Ascending aorta (tissue), 2 donors: ENCODE data around the gene PSAPL1. TPM values are rescaled to one million over a fixed set of nuclear protein-coding genes. Genes with fewer than 3 reads are reported as not detected.

Experiments
- DNase-seq, 2 donors: peaks; one replicate each; pipeline ENCODE4 v3.0.0-alpha.2; 2019; ENCODE audit warnings: low spot score in 2 of 2
- H3K27ac ChIP-seq, 2 donors: fragments of 200-600 bp; sonication (generic); one replicate each; pipeline ENCODE4 v1.5.1; 2016 to 2017; ENCODE audit warnings: mild to moderate bottlenecking in 1 of 2
- H3K27me3 ChIP-seq: fragments of 200-600 bp; sonication (generic); one replicate; pipeline ENCODE4 v1.5.1; 2017
- H3K36me3 ChIP-seq, 2 donors: fragments of 200-600 bp; sonication (generic); one replicate each; pipeline ENCODE4 v1.5.1; 2016
- H3K4me1 ChIP-seq, 2 donors: fragments of 200-600 bp; sonication (generic); one replicate each; pipeline ENCODE4 v1.5.1; 2016 to 2017; ENCODE audit warnings: mild to moderate bottlenecking in 1 of 2
- H3K4me3 ChIP-seq, 2 donors: fragments of 200-600 bp; sonication (generic); one replicate each; pipeline ENCODE4 v1.5.1; 2016 to 2017; ENCODE audit warnings: mild to moderate bottlenecking in 1 of 2
- H3K9me3 ChIP-seq, 2 donors: fragments of 200-600 bp; sonication (generic); one replicate each; pipeline ENCODE4 v1.5.1; 2016
- intact Hi-C: fragments of 100-400 bp; cut with DNase I; formaldehyde crosslinking; loops from one replicate; pipeline ENCODE4 v1.15.1; 2023
- total RNA-seq: library from RNA; depleted of rRNA; stranded (reverse); fragments of >200 nt; gene quantifications from one replicate; pipeline ENCODE4 v1.1.0, GENCODE V29; 2016
- TF ChIP-seq, protein P1 (sequence below), 3 experiments: fragments of 200-600 bp in 2 of 3; fragments of 450-650 bp in 1 of 3; sonication (generic) in 2 of 3; IDR thresholded peaks; one replicate each; pipeline ENCODE4 v1.5.1; 2016 to 2019; ENCODE audit warnings: antibody characterized with exemption in 3 of 3, mild to moderate bottlenecking in 1 of 3, moderate library complexity in 1 of 3

PSAPL1 gene
- total RNA-seq, 1 donor from 2014 or later: not detected

- TF ChIP-seq, protein P1, sequence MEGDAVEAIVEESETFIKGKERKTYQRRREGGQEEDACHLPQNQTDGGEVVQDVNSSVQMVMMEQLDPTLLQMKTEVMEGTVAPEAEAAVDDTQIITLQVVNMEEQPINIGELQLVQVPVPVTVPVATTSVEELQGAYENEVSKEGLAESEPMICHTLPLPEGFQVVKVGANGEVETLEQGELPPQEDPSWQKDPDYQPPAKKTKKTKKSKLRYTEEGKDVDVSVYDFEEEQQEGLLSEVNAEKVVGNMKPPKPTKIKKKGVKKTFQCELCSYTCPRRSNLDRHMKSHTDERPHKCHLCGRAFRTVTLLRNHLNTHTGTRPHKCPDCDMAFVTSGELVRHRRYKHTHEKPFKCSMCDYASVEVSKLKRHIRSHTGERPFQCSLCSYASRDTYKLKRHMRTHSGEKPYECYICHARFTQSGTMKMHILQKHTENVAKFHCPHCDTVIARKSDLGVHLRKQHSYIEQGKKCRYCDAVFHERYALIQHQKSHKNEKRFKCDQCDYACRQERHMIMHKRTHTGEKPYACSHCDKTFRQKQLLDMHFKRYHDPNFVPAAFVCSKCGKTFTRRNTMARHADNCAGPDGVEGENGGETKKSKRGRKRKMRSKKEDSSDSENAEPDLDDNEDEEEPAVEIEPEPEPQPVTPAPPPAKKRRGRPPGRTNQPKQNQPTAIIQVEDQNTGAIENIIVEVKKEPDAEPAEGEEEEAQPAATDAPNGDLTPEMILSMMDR (IDR thresholded peaks at IDR 0.05): no peak
- intact Hi-C loops: no loop called here
- H3K4me1 ChIP-seq: no peaks in the 10 kb centered on the region
Measured at GRCh38 chr4:7464259-7464655, 29.5 kb upstream of the PSAPL1 start.

GRCh38 chr4:7463566-7464258, 29.0 kb upstream of the PSAPL1 start:
- no peaks in the 10 kb centered on the region for H3K36me3 ChIP-seq
- no peaks in the 10 kb centered on the region for H3K4me1 ChIP-seq
- no peak overlapping the region for H3K4me3 ChIP-seq
- H3K27me3 ChIP-seq: no peaks in the 10 kb centered on the region
- DNase-seq: no peak
- intact Hi-C loops: no loop called here
- H3K9me3 ChIP-seq: no peaks in the 10 kb centered on the region
- H3K27ac ChIP-seq: no peak overlapping the region
- TF ChIP-seq, protein P1 (IDR thresholded peaks at IDR 0.05): no peak

More at GRCh38 chr4:7464259-7464655, 29.5 kb upstream of the PSAPL1 start:
- no peak for DNase-seq
- no peaks in the 10 kb centered on the region for H3K9me3 ChIP-seq
- H3K36me3 ChIP-seq: no peaks in the 10 kb centered on the region
- no peak overlapping the region for H3K4me3 ChIP-seq
- no peaks in the 10 kb centered on the region for H3K27me3 ChIP-seq
- no peak overlapping the region for H3K27ac ChIP-seq

GRCh38 chr4:7462509-7462971, 27.8 kb upstream of the PSAPL1 start:
- Histone ChIP-seq H3K36me3 (no peaks in the 10 kb centered on the region), H3K27ac (no peak overlapping the region), H3K4me3 (no peak overlapping the region), H3K4me1 (no peaks in the 10 kb centered on the region), H3K27me3 (no peaks in the 10 kb centered on the region), H3K9me3 (no peaks in the 10 kb centered on the region)
- TF ChIP-seq, protein P1 (IDR thresholded peaks at IDR 0.05): no peak
- no peak for DNase-seq
- intact Hi-C loops: no loop called here

- DNase-seq: no peak
- TF ChIP-seq, protein P1 (IDR thresholded peaks at IDR 0.05): no peak
- H3K4me1 ChIP-seq: no peaks in the 10 kb centered on the region
- H3K36me3 ChIP-seq: no peaks in the 10 kb centered on the region
- no peak overlapping the region for H3K4me3 ChIP-seq
- no peaks in the 10 kb centered on the region for H3K9me3 ChIP-seq
- intact Hi-C loops: no loop called here
- H3K27ac ChIP-seq: no peak overlapping the region
- H3K27me3 ChIP-seq: no peaks in the 10 kb centered on the region
Measured at GRCh38 chr4:7461230-7461629, 26.5 kb upstream of the PSAPL1 start.

DNA sequence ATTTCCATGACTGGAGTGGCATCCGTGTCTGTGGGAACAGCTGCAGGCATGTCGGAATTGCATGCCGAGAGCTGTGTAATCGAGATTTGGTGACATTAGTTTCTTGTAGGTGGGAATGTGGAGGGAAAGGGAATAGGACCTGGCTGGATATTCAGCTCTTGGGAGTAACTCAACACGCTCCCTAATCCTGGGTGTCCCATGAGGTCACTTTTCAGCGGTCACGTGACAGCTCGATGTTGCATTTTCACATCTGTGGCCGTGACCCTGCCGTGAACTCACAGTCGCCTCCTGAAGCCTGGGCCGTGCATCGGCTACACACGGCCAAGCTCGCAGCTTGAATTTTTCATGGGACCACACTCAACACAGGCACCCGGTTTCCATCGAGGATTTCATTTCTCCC, 25.8 kb upstream of the PSAPL1 start:
- Histone ChIP-seq H3K27ac (no peak overlapping the region), H3K4me3 (no peak overlapping the region), H3K4me1 (no peaks in the 10 kb centered on the region), H3K9me3 (no peaks in the 10 kb centered on the region), H3K36me3 (no peaks in the 10 kb centered on the region), H3K27me3 (no peaks in the 10 kb centered on the region)
- intact Hi-C loops: no loop called here
- no peak for DNase-seq
- TF ChIP-seq, protein P1 (IDR thresholded peaks at IDR 0.05): no peak
